Activated T-helper 17 cell treated with anti-CD3 and anti-CD28 coated beads, Interleukin-2, amount 50 U/mL, for 72 hours (primary cell): ENCODE measurements around the gene BEND7. TPM values are rescaled to one million over a fixed set of nuclear protein-coding genes. Genes with fewer than 3 reads are reported as not detected.
"Not testable (repeated sequence)": the region's sequence is repeated elsewhere in the genome, so short reads cannot be mapped to it uniquely, and the experiment has no call there.

Experiments used
- ATAC-seq: fragments of 150-1000 bp; cut with Tn5 transposase; replicated peaks from 2 replicates; pipeline ENCODE4 v1.10.0; 2021; ENCODE audit warnings: mild to moderate bottlenecking, moderate library complexity
- H3K27ac Mint-ChIP-seq: one replicate; pipeline ENCODE4 v1.8.0; 2022; ENCODE audit warnings: mixed read lengths
- H3K27me3 Mint-ChIP-seq: one replicate; pipeline ENCODE4 v1.8.0; 2022; ENCODE audit warnings: mixed read lengths
- H3K36me3 Mint-ChIP-seq: one replicate; pipeline ENCODE4 v1.8.0; 2022; ENCODE audit warnings: low read depth, mild to moderate bottlenecking, mixed read lengths
- H3K4me1 Mint-ChIP-seq: one replicate; pipeline ENCODE4 v1.8.0; 2022; ENCODE audit warnings: mixed read lengths
- H3K4me3 Mint-ChIP-seq: one replicate; pipeline ENCODE4 v1.8.0; 2022; ENCODE audit warnings: mild to moderate bottlenecking, mixed read lengths
- H3K9me3 Mint-ChIP-seq: one replicate; pipeline ENCODE4 v1.8.0; 2022; ENCODE audit warnings: mixed read lengths
- total RNA-seq, 2 donors: library from RNA; stranded (reverse); gene quantifications; one replicate each; pipeline ENCODE4 v1.2.3, GENCODE V29; 2022

BEND7 gene
- total RNA-seq, 2 donors from 2014 or later: not detected

GRCh38 chr10:13440185-13441061 lies 88.4 kb downstream of the BEND7 start:
- ATAC-seq: peak; percentile 91
- Mint-ChIP-seq H3K9me3 (no peaks in the 10 kb centered on the region), H3K27ac (no peak overlapping the region), H3K4me1 (peaks cover 7% of the 10 kb centered on the region), H3K4me3 (peak overlapping the region; percentile 76), H3K27me3 (peaks cover 37% of the 10 kb centered on the region), H3K36me3 (no peaks in the 10 kb centered on the region)

- H3K4me3 Mint-ChIP-seq: peak overlapping the region; percentile 76
Measured at GRCh38 chr10:13439313-13440184, 89.3 kb downstream of the BEND7 start.

GRCh38 chr10:13437026-13437555 lies 91.7 kb downstream of the BEND7 start:
- peaks cover 7% of the 10 kb centered on the region for H3K4me1 Mint-ChIP-seq
- no peaks in the 10 kb centered on the region for H3K36me3 Mint-ChIP-seq
- no peaks in the 10 kb centered on the region for H3K9me3 Mint-ChIP-seq
- H3K27ac Mint-ChIP-seq: no peak overlapping the region
- ATAC-seq: no peak
- H3K4me3 Mint-ChIP-seq: no peak overlapping the region
- peaks cover 29% of the 10 kb centered on the region for H3K27me3 Mint-ChIP-seq

More at GRCh38 chr10:13439313-13440184, 89.3 kb downstream of the BEND7 start:
- no peak overlapping the region for H3K27ac Mint-ChIP-seq
- peaks cover 37% of the 10 kb centered on the region for H3K27me3 Mint-ChIP-seq
- ATAC-seq: peak; percentile 23
- no peaks in the 10 kb centered on the region for H3K9me3 Mint-ChIP-seq
- no peaks in the 10 kb centered on the region for H3K36me3 Mint-ChIP-seq
- peaks cover 7% of the 10 kb centered on the region for H3K4me1 Mint-ChIP-seq

- not testable (repeated sequence) for H3K27ac Mint-ChIP-seq, H3K36me3 Mint-ChIP-seq, H3K4me3 Mint-ChIP-seq, H3K9me3 Mint-ChIP-seq, ATAC-seq, H3K4me1 Mint-ChIP-seq
- H3K27me3 Mint-ChIP-seq: peaks cover 31% of the 10 kb centered on the region
Measured at GRCh38 chr10:13427943-13428342, 100.9 kb downstream of the BEND7 start.

- H3K27ac Mint-ChIP-seq: no peak overlapping the region
- H3K27me3 Mint-ChIP-seq: peaks cover 31% of the 10 kb centered on the region
- no peaks in the 10 kb centered on the region for H3K9me3 Mint-ChIP-seq
- H3K4me3 Mint-ChIP-seq: no peak overlapping the region
- no peaks in the 10 kb centered on the region for H3K36me3 Mint-ChIP-seq
- H3K4me1 Mint-ChIP-seq: no peaks in the 10 kb centered on the region
- no peak for ATAC-seq
Measured at GRCh38 chr10:13425397-13425796, 103.4 kb downstream of the BEND7 start.

- no peak for ATAC-seq
- Mint-ChIP-seq H3K27me3 (peaks cover 24% of the 10 kb centered on the region), H3K4me3 (no peak overlapping the region), H3K4me1 (no peaks in the 10 kb centered on the region), H3K36me3 (no peaks in the 10 kb centered on the region), H3K27ac (no peak overlapping the region), H3K9me3 (no peaks in the 10 kb centered on the region)
Measured at GRCh38 chr10:13422800-13423199, 106.0 kb downstream of the BEND7 start.

GRCh38 chr10:13421382-13421917 lies 107.4 kb downstream of the BEND7 start:
- Mint-ChIP-seq H3K4me1 (no peaks in the 10 kb centered on the region), H3K4me3 (no peak overlapping the region), H3K36me3 (no peaks in the 10 kb centered on the region), H3K27me3 (peaks cover 19% of the 10 kb centered on the region), H3K27ac (no peak overlapping the region), H3K9me3 (no peaks in the 10 kb centered on the region)
- ATAC-seq: no peak

- ATAC-seq: no peak
- no peaks in the 10 kb centered on the region for H3K4me1 Mint-ChIP-seq
Measured at GRCh38 chr10:13420532-13421307, 108.1 kb downstream of the BEND7 start.

GRCh38 chr10:13417459-13418126 lies 111.2 kb downstream of the BEND7 start:
- no peak overlapping the region for H3K27ac Mint-ChIP-seq
- no peaks in the 10 kb centered on the region for H3K4me1 Mint-ChIP-seq
- H3K9me3 Mint-ChIP-seq: no peaks in the 10 kb centered on the region
- no peak overlapping the region for H3K4me3 Mint-ChIP-seq
- no peak for ATAC-seq
- no peaks in the 10 kb centered on the region for H3K36me3 Mint-ChIP-seq
- peaks cover 14% of the 10 kb centered on the region for H3K27me3 Mint-ChIP-seq

More at GRCh38 chr10:13420532-13421307, 108.1 kb downstream of the BEND7 start:
- no peak overlapping the region for H3K4me3 Mint-ChIP-seq
- H3K36me3 Mint-ChIP-seq: no peaks in the 10 kb centered on the region
- no peaks in the 10 kb centered on the region for H3K9me3 Mint-ChIP-seq
- no peak overlapping the region for H3K27ac Mint-ChIP-seq
- H3K27me3 Mint-ChIP-seq: peaks cover 16% of the 10 kb centered on the region

GRCh38 chr10:13416760-13417159 lies 112.1 kb downstream of the BEND7 start:
- Mint-ChIP-seq H3K27me3 (peaks cover 17% of the 10 kb centered on the region), H3K27ac (no peak overlapping the region), H3K4me1 (no peaks in the 10 kb centered on the region)

GRCh38 chr10:13414855-13415254 lies 114.0 kb downstream of the BEND7 start:
- H3K4me1 Mint-ChIP-seq: no peaks in the 10 kb centered on the region
- ATAC-seq: no peak
- H3K36me3 Mint-ChIP-seq: no peaks in the 10 kb centered on the region
- peaks cover 21% of the 10 kb centered on the region for H3K27me3 Mint-ChIP-seq
- no peak overlapping the region for H3K4me3 Mint-ChIP-seq
- no peak overlapping the region for H3K27ac Mint-ChIP-seq
- H3K9me3 Mint-ChIP-seq: no peaks in the 10 kb centered on the region

More at GRCh38 chr10:13416760-13417159, 112.1 kb downstream of the BEND7 start:
- H3K9me3 Mint-ChIP-seq: no peaks in the 10 kb centered on the region
- ATAC-seq: no peak
- H3K4me3 Mint-ChIP-seq: no peak overlapping the region
- no peaks in the 10 kb centered on the region for H3K36me3 Mint-ChIP-seq

- Mint-ChIP-seq H3K4me1 (no peaks in the 10 kb centered on the region), H3K27me3 (peaks cover 21% of the 10 kb centered on the region), H3K4me3 (no peak overlapping the region), H3K27ac (no peak overlapping the region), H3K9me3 (no peaks in the 10 kb centered on the region), H3K36me3 (no peaks in the 10 kb centered on the region)
- ATAC-seq: no peak
Measured at GRCh38 chr10:13414137-13414536, 114.7 kb downstream of the BEND7 start.

- H3K9me3 Mint-ChIP-seq: no peaks in the 10 kb centered on the region
- no peaks in the 10 kb centered on the region for H3K4me1 Mint-ChIP-seq
- ATAC-seq: no peak
- peaks cover 27% of the 10 kb centered on the region for H3K27me3 Mint-ChIP-seq
- H3K27ac Mint-ChIP-seq: no peak overlapping the region
- H3K36me3 Mint-ChIP-seq: no peaks in the 10 kb centered on the region
- H3K4me3 Mint-ChIP-seq: no peak overlapping the region
Measured at GRCh38 chr10:13412894-13413293, 115.9 kb downstream of the BEND7 start.
